NB4 (cell line): Measurements from ENCODE around the gene SH2D6.

Source experiments
- CTCF ChIP-seq: IDR thresholded peaks from one replicate; pipeline ENCODE4 v1.5.1; 2012; ENCODE audit warnings: low read depth, low read length
- MYC ChIP-seq: IDR thresholded peaks from 2 replicates; pipeline ENCODE4 v1.6.1; 2011; ENCODE audit warnings: low read depth, low read length

- TF ChIP-seq CTCF (no peak), MYC (no peak)
Observed at GRCh38 chr2:85477884-85478283, 59.4 kb downstream of the SH2D6 start.
